HG03045 (cell line): ENCODE data around the gene SUDS3.
"Not testable (repeated sequence)": the region's sequence is repeated elsewhere in the genome, so short reads cannot be mapped to it uniquely, and the experiment has no call there.

Source experiments
- ATAC-seq: cut with Tn5 transposase; IDR thresholded peaks from one replicate; pipeline ENCODE4 v1.9.1; 2021; ENCODE audit warnings: mild to moderate bottlenecking, moderate library complexity; ENCODE audit not compliant: unreplicated experiment

Gene SUDS3

DNA sequence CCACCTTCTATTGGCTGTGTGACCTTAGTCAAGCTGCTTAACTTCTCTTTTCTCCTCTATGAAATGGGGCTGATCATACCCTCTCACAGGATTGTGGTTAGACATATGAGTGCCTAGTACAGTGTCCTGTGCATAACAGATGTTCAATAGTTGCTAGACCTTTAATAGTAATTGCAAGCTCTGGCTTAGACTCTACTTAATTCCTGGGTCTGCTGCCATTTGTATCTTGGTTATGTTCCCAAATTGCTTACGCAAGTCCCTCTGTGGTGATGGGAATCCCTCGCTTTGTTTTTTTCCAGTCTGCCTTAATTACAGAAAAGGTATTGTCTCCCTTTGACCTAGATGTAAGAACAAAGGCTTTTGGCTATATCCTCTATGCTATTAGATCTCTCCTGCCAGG lies 15.1 kb downstream of the SUDS3 start:
- no peak for ATAC-seq

- ATAC-seq: no peak
Measured at GRCh38 chr12:118391836-118392235, 15.5 kb downstream of the SUDS3 start.

DNA sequence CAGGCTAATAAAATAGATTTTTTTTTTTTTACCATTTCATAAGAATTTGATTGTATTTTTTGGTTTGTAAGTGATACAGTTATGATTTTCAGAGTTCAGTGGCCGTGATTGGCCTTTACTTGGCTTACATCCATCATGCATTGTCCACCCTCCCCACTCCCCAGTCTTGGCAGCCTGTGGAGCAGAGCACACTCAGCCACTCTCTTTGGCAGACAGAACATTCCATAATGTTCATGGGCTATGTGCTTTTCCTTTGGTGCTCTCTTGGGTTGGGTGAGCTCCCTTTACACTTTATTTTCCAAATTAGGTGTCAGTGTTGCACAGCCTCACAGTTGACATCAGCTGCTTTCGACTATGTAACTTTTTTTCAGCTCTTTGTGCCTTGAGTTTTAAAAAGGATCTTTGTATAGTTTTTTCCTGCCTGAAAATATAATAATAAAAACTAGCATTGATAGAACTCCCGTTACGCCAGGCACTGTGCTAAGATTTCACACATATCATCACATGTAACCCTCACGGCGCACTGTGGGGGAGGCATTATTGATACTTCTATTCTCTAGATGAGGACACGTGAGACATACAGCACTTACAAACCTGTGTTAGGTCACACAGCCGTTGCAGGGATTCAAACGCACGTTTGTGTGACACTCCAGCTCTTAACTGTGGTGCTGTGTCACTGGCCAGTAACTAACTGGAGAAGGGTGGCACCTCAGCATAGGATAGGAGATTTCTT lies 21.5 kb downstream of the SUDS3 start:
- no peak for ATAC-seq

- ATAC-seq: no peak
Measured at GRCh38 chr12:118398524-118398923, 22.2 kb downstream of the SUDS3 start.

GRCh38 chr12:118398940-118399339 lies 22.6 kb downstream of the SUDS3 start:
- no peak for ATAC-seq

- no peak for ATAC-seq
Measured at GRCh38 chr12:118402251-118402650, 25.9 kb downstream of the SUDS3 start.

DNA sequence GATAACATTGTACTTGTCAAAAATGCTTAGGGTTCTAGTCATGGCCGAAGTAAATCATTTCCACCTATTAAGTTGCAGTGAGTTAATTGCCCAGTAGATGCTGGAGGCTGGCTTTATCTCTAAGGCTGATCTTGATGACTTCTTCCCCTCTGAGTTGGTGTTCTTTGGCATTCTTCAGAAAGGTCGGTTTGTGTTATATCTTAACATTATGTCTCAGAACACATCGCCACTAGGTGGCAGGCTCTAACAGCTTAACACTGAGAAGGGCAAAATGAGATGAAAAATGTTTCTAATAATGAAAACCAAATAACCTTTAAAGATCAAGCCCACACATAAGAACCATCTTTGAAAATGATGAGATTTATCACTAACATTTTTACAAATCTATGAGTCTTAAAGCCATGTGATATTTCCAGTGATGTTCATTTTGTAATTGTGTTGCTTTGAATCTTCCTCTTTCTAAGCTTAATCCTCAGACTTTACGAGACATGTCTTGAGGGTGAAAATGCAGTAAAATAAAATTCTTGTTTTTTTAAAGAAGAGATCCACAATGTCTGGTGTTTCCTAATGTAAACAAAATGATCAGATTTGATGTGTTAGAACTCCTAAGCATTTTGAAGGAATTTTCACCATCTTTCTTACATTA lies 28.6 kb downstream of the SUDS3 start:
- no peak for ATAC-seq

DNA sequence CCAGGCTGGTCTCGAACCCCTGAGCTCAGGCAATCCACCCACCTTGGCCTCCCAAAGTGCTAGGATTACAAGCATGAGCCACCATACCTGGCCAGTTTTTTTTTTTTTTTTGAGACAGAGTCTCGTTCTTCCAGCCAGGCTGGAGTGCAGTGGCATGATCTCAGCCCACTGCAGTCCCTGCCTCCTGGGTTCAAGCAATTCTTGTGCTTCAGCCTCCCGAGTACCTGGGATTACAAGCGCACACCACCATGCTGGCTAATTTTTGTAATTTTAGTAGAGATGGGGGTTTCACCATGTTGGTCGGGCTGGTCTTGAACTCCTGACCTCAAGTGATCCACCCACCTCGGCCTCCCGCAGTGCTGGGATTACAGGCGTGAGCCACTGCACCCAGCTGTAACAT lies 31.9 kb downstream of the SUDS3 start:
- ATAC-seq: not testable (repeated sequence)

DNA sequence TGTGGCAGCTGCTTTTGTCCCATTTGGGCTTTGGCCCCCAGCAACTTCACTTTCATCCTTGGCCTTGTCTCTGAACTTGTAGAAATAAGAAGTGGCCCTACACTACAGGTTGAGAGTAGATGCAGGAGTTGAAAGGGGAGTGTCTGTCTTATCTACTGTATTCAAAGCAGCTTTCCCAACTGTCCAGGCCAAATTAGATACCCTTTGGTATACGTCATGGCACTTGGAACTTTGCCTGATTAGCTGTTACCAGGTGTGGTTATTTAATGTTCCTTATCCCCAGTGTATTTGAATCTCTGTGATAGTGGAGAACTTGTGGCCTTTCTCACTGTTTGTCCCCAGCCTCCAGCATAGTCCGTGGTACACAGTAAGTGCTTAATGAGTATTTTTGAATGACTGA lies 33.5 kb downstream of the SUDS3 start:
- ATAC-seq: no peak

DNA sequence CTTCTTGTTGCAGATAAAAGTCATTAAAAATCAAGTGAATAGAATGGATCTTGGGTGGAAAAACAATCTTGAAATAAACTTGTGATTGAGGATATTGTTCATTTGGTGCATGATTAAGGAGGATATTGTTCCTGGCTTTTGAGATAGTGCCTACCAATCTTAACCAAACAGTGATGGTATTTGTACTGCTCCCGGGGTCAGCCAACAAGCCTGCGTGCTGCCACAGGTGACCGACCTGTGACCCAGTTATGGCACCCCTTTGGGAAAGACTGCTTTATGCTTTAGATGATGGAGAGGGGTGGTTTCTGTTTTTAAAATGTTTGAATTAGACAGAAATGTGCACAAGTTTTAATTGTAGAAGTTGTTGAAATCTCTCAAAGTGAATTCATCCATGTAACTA lies 41.6 kb downstream of the SUDS3 start:
- no peak for ATAC-seq

DNA sequence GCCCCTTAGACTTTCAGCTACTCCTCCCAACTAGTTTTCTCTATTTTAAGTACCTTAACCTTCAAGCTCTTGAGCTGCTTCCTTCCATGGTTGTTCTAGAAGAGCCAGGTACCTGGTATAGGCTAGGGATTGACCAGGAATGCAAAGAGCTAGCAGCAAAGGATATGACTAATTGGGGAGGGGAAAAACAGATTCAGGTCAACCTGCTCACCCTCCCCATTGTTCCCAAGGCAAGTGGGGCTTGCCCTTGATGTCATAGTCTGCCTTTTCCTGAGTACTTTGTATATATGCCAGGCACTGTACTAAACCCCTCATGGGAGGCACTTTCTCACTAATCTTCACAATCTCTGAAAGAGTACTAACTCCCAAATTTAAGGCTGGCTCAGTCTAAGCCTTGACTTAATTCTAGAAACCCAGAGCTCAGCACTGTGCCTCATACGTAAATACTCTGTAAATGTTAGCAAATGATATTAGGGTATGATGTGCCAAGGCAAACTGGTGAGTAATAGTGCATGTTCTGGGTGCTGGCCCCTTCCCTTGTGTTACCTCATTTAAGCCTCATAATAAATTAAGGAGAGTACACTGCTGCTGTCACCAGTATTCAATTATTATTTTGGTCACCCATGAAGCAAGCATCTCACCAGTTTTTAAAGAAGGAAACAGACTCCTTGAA lies 42.2 kb downstream of the SUDS3 start:
- no peak for ATAC-seq

DNA sequence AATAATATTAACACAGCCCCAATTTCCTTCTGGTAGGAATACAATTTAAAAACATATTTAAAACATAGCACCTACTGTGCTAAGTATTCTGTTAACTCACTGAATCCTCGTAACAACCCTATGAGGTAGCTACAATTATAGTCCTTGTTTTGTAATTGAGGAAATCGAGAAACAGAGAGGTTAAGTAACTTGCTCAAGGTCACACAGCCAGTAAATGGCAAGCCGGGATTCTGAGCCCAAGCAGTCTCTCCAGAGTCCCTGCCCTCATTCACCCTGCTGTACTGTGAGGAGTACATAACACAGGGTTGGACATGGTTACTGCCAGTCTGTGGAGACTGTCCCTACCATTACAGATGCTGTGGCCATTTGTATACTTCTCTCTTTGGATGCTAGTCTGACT lies 44.3 kb downstream of the SUDS3 start:
- ATAC-seq: no peak

DNA sequence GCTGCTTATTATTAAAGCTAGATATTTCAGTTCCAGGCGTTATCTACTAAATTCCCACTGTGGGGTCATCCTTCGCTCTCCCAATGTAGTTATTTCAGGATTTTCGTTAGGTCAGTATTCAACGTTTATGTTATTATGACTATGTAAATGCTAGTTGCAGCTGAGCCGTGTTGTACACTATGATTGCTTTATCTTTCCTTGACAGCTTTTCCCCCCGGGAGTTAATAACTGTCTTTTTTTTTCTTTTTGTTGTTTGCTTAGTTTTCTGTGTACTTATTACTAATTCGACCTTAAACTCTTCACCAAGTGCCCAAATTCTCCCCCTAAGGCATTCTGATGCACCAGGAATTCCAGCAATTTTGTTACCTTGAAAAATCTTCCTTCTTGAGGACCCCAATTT lies 48.5 kb downstream of the SUDS3 start:
- ATAC-seq: no peak

DNA sequence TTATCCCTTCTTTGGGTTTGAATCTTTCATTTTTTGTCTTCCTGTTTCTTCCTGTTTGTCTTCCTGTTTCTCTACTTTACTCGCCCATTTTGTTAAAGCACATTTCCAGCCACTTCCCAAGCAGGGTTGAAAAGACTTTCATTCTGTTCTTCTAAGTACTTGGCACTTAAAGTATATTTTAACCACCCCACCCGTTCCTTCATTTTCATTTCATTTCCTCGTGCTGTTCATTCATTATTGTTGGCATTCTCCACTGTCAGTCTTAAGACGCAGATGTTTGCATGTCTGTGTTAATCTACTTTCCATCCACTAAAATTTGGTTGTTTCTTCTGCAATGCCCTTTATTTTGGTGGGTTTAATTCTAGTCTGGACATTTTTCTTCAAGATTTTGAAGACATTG lies 49.0 kb downstream of the SUDS3 start:
- ATAC-seq: no peak

DNA sequence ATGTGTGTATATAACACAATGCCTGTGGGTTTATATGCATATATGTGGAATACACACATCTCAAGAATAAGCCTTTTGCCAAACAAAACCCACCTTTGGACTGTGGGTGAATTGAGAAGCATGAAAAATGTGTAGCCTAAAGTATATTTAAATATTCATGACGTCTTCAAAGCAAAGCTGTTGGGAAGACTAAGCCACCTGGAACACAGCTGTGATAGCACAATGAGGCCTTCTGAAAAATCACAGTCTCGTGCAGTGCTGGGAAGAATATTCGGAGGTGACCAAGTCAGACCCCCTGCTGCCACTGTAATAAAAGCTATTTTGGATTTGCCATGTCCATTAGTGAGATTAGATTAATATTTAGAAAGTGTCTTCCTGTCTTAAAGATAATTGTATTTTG lies 51.5 kb downstream of the SUDS3 start:
- no peak for ATAC-seq

GRCh38 chr12:118428643-118429042 lies 52.3 kb downstream of the SUDS3 start:
- no peak for ATAC-seq

GRCh38 chr12:118429688-118430383 lies 53.5 kb downstream of the SUDS3 start:
- ATAC-seq: no peak

DNA sequence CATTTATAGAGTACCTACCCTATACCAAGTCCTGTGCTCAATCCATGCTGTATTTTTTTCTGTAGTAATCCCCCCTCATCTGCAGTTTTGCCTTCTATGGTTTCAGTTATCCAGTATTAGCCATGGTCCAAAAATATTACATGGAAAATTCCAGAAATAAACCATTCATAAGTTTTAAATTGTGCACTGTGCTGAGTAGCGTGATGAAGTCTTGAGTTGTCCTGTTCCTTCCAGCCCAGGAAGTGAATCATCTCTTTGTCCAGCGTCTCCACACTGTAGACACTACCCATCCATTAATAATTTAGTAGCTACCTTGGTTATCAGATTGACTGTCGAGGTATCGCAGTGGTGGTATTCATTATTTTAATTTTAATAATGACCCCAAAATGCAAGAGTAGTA lies 54.2 kb downstream of the SUDS3 start:
- ATAC-seq: no peak

- no peak for ATAC-seq
Measured at GRCh38 chr12:118432812-118433545, 56.6 kb downstream of the SUDS3 start.

GRCh38 chr12:118436002-118436730 lies 59.8 kb downstream of the SUDS3 start:
- no peak for ATAC-seq
